SW 1271 (cell line): ENCODE data around the gene BCAS2.
A peak's percentile ranks its signal among the peaks of the same experiment; 100 is the strongest.

ENCODE experiments used
- DNase-seq, 2 experiments: peaks; one replicate each; lab custom pipeline; 2025; lab: John Stamatoyannopoulos, UW

BCAS2 gene

GRCh38 chr1:114558544-114558943, 22.9 kb downstream of the BCAS2 start:
- DNase-seq, result peak in 1 of 2 experiments; percentile 4

DNA sequence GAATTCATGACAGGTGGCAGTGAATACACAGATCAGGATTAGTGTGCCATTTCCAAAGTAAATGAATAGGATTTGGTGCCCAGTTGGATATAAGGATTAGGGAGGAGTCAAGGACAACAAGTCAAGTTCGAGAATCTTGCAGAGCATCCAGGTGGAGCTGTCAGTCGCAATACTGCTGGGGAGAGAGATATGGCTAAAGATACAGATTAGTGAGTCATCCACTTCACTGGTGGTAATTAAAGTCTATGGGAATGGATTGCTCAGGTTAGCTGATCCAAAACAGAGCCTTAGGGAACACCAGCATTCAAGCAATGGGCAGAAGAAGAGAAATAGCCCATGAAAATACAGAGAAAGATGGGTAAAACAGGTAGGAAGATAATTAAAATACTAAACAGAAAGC, 26.8 kb downstream of the BCAS2 start:
- no peak for DNase-seq

DNA sequence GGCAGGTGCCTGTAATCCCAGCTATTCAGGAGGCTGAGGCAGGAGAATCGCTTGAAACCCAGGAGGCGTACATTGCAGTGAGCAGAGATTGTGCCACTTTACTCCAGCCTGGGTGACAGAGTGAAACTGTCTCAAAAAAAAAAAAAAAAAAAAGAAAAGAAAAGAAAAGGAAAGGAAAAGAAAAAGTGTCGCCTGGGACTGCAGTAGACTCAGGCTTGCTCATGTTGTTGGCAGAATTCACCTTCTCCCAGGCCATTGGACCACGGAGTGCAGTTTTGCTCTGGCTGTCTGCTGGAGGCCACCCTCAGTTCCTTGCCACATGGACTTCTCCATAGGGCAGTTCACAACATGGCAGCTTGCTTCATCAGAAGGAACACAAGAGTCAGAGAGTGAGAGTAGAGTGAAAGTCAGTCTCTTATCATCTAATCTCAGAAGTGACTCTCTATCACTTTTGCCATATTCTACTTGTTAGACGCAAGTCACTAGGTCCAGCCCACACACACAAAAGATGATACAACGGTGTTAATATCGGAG, 29.2 kb downstream of the BCAS2 start:
- no peak for DNase-seq

DNA sequence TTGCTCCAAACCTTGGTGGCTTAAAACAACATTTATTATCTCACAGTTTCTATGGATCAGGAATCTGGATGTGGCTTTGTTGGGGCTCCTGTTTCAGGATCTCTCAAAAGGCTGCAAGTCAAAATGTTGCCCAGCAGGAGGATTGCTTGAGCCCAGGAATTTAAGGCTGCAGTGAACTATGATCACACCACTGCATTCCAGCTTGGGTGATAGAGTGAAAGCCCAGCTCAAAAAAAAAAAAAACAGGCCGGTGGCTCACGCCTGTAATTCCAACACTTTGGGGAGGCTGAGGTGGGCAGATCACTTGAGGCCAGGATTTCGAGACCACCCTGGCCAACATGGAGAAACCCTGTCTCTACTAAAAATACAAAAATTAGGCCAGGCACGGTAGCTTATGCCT, 30.0 kb downstream of the BCAS2 start:
- no peak for DNase-seq

DNA sequence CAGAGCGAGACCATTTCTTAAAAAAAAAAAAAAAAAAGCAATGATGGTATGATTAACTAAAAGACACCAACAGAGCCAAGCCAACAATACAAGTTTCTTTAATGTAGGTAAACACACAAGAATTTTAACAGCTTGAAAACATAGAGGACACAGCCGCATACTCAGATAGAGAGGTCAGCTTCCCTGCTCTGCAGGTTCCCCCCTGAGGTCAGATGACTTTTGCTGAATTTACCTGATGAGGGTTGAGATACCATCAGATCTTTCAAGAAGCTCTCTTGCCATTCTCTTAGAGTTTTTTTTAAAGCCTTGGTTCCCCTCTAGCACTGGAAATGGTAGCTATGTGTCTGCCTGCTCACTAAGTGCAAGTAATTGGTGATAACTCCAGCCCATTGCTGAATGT, 31.1 kb downstream of the BCAS2 start:
- DNase-seq, result no peak

- DNase-seq, result no peak
These were observed 32.3 kb downstream of the BCAS2 start for GRCh38 chr1:114549137-114549536.

GRCh38 chr1:114547076-114547475, 34.3 kb downstream of the BCAS2 start:
- no peak for DNase-seq

GRCh38 chr1:114545796-114546195, 35.6 kb downstream of the BCAS2 start:
- DNase-seq, result no peak

DNA sequence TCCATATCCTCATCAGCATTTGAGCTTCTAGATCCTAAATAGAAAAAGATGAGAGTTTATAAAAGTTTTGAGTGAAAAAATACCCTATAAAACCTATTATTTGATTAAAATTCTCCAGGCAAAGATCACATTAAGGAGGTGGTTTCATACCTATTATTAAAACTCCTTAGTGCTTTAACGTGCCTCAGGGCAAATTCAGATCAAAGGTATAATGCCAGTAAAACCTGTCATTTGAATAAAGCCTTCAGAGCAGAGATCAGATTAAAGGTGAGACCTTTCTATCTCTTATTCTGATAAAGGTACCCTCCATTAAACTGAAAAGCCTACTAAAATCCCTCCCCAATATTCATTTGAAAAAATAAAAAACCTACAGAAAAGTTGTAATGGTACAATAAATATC, 36.1 kb downstream of the BCAS2 start:
- no peak for DNase-seq

DNA sequence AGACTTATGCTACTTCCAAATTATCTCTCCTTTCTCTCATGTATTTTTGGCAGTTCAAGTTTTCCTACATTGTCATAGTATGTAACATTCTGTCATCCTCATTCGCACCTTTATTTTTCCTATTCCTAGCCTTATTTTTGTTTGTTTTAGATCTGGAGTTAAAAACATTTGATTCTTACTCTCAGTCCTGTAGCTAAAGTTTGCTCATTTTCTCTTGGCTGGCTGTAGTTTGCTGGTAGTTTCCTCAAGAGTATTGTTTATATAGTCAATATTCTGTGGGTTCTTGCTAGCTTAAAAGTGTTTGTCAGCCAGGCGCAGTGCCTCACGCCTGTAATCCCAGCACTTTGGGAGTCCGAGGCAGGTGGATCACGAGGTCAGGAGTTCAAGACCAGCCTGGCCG, 40.6 kb downstream of the BCAS2 start:
- DNase-seq, result no peak

DNA sequence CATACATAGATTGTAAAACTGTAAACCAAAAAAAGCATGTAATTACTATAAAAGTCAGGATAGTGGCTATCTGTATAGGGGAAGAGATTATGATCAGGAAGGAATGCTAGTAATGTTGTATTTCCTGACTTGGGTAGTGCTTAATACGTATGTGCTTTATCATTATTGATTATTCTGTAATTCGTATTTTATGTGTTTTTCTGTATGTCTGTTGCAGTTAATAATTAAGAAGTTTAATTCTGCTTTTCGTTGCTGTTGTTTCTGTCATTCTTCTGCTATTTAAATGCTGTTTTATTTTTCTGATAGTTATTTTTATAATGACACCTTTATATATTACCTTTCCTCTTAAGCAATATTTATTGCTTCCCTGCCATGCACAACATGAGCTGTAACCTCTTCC, 41.1 kb downstream of the BCAS2 start:
- no peak for DNase-seq

GRCh38 chr1:114536043-114536442, 45.4 kb downstream of the BCAS2 start:
- DNase-seq, result no peak

DNA sequence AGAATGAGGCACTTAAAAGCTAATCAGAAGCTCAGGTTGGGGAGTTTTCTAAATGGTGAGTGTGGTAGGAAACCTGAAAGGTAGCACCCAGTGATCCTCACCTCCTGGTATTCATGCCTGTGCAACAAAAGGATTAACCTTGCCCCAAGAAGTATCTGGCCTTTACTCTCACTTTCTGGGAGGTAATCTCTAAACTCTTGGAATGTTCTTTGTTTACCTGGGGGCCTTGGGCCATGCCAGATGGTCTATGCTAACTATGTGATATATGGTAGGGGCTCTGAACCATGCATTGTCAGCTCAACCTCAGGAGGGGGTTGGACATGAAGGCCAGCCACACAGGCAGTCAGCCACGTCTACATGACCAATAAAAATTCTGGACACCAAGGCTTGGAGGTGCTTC, 46.0 kb downstream of the BCAS2 start:
- no peak for DNase-seq

- no peak for DNase-seq
These were observed 50.3 kb downstream of the BCAS2 start for GRCh38 chr1:114531094-114531493.

DNA sequence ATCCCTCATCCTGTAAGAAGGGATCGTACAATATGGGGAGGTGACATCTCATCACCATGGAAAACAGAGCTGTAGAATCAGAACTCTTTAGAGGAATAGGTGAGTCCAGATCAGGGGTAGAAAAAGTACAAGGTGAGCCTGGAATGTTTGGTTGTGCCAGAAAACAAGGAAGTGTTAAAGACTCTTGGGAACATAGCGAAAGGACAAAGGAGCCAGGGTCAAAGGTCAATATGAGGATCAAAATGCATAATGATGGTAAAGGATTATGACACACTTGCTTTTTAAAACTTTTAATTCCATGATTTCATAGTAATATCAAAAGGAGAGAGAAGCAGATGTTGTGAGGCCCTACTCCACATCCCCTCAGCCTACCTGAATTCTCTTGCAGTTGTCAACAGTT, 51.2 kb downstream of the BCAS2 start:
- DNase-seq, result no peak

GRCh38 chr1:114524944-114525343, 56.5 kb downstream of the BCAS2 start:
- DNase-seq, result no peak

- DNase-seq, result no peak
These were observed 59.2 kb downstream of the BCAS2 start for GRCh38 chr1:114522264-114522575.

GRCh38 chr1:114521396-114522263, 59.8 kb downstream of the BCAS2 start:
- DNase-seq, result no peak
